Skeletal muscle tissue (tissue), 4 donors: ENCODE measurements around the gene PRPF4. TPM values are rescaled to one million over a fixed set of nuclear protein-coding genes. Genes with fewer than 3 reads are reported as not detected.

Source experiments
- H3K27ac ChIP-seq: one replicate; pipeline ENCODE4 v1.7.0; 2013; ENCODE audit warnings: mild to moderate bottlenecking, low read depth, low read length, inconsistent platforms
- H3K27me3 ChIP-seq, 3 donors: one replicate each; pipeline ENCODE4 v1.7.0; 2013; ENCODE audit warnings: low read length in 3 of 3; ENCODE audit not compliant: control insufficient read depth in 3 of 3, insufficient read depth in 3 of 3
- H3K36me3 ChIP-seq, 3 donors: one replicate each; pipeline ENCODE4 v1.7.0; 2013; ENCODE audit warnings: low read length in 3 of 3; ENCODE audit not compliant: control insufficient read depth in 3 of 3, insufficient read depth in 3 of 3
- H3K4me1 ChIP-seq, 3 donors: one replicate each; pipeline ENCODE4 v1.7.0; 2013; ENCODE audit warnings: low read length in 3 of 3, mild to moderate bottlenecking in 3 of 3; ENCODE audit not compliant: control insufficient read depth in 3 of 3, insufficient read depth in 3 of 3
- H3K4me3 ChIP-seq, 3 donors: one replicate each; pipeline ENCODE4 v1.7.0; 2013; ENCODE audit warnings: low read length in 3 of 3
- H3K9ac ChIP-seq, 3 donors: one replicate each; pipeline ENCODE4 v1.7.0; 2013; ENCODE audit warnings: low read length in 3 of 3, mild to moderate bottlenecking in 3 of 3, moderate library complexity in 2 of 3, low read depth in 1 of 3
- H3K9me3 ChIP-seq, 3 donors: one replicate each; pipeline ENCODE4 v1.7.0; 2013; ENCODE audit warnings: low read length in 3 of 3; ENCODE audit not compliant: control insufficient read depth in 3 of 3
- total RNA-seq: library from RNA; depleted of rRNA; stranded (reverse); fragments of >200 nt; gene quantifications from one replicate; pipeline ENCODE4 v1.2.3, GENCODE V29; 2014
- donor health status: Osteomylitis.

The PRPF4 gene
- total RNA-seq, 1 donor from 2014 or later, result 19.3 TPM

- H3K9me3 ChIP-seq, result no peaks in the 10 kb centered on the region
- no peak overlapping the region for H3K9ac ChIP-seq
- peaks cover 11 to 30% (median 27%) of the 10 kb centered on the region in 3 donors for H3K36me3 ChIP-seq
- H3K27ac ChIP-seq, result no peak overlapping the region
- no peaks in the 10 kb centered on the region for H3K27me3 ChIP-seq
- H3K4me1 ChIP-seq, result no peaks in the 10 kb centered on the region
- H3K4me3 ChIP-seq, result no peak overlapping the region
Measured at GRCh38 chr9:113261917-113262671, 13.4 kb upstream of the PRPF4 start.

GRCh38 chr9:113266174-113266573 is 9.3 kb upstream of the PRPF4 start:
- Histone ChIP-seq H3K9ac (no peak overlapping the region), H3K36me3 (peaks cover 23 to 40% (median 26%) of the 10 kb centered on the region in 3 donors), H3K27ac (no peak overlapping the region), H3K9me3 (no peaks in the 10 kb centered on the region), H3K27me3 (no peaks in the 10 kb centered on the region), H3K4me1 (no peaks in the 10 kb centered on the region), H3K4me3 (no peak overlapping the region)

GRCh38 chr9:113267911-113268566 is 7.4 kb upstream of the PRPF4 start:
- Histone ChIP-seq H3K4me1 (no peaks in the 10 kb centered on the region), H3K27me3 (no peaks in the 10 kb centered on the region), H3K27ac (no peak overlapping the region), H3K4me3 (no peak overlapping the region), H3K36me3 (peaks cover 25 to 48% (median 30%) of the 10 kb centered on the region in 3 donors), H3K9me3 (no peaks in the 10 kb centered on the region), H3K9ac (no peak overlapping the region)

GRCh38 chr9:113269355-113269754 is 6.1 kb upstream of the PRPF4 start:
- Histone ChIP-seq H3K9me3 (no peaks in the 10 kb centered on the region), H3K4me1 (peaks cover 3 to 5% (median 4%) of the 10 kb centered on the region in 3 donors), H3K4me3 (no peak overlapping the region), H3K36me3 (peaks cover 28 to 48% (median 30%) of the 10 kb centered on the region in 3 donors), H3K27ac (no peak overlapping the region), H3K27me3 (no peaks in the 10 kb centered on the region), H3K9ac (no peak overlapping the region)

- Histone ChIP-seq H3K4me3 (no peak overlapping the region), H3K36me3 (peaks cover 28 to 48% (median 30%) of the 10 kb centered on the region in 3 donors), H3K4me1 (peaks cover 3 to 11% (median 9%) of the 10 kb centered on the region in 3 donors)
Measured at GRCh38 chr9:113269871-113270270, 5.6 kb upstream of the PRPF4 start.

GRCh38 chr9:113274474-113275156 is 843 bp upstream of the PRPF4 start:
- Histone ChIP-seq H3K4me1 (peaks cover 8 to 21% (median 21%) of the 10 kb centered on the region in 3 donors), H3K9ac (peak overlapping the region; percentile 88 to 98 (median 98)), H3K27ac (peak overlapping the region; percentile 91), H3K4me3 (peak overlapping the region; percentile 93 to 95 (median 95)), H3K36me3 (peaks cover 26 to 40% (median 40%) of the 10 kb centered on the region in 3 donors), H3K9me3 (no peaks in the 10 kb centered on the region), H3K27me3 (no peaks in the 10 kb centered on the region)

More at GRCh38 chr9:113269871-113270270, 5.6 kb upstream of the PRPF4 start:
- no peak overlapping the region for H3K27ac ChIP-seq
- H3K9me3 ChIP-seq, result no peaks in the 10 kb centered on the region
- no peak overlapping the region for H3K9ac ChIP-seq
- no peaks in the 10 kb centered on the region for H3K27me3 ChIP-seq

- Histone ChIP-seq H3K9me3 (no peaks in the 10 kb centered on the region), H3K27ac (no peak overlapping the region), H3K27me3 (no peaks in the 10 kb centered on the region), H3K36me3 (peaks cover 28 to 57% (median 49%) of the 10 kb centered on the region in 3 donors), H3K4me3 (no peak overlapping the region), H3K9ac (no peak overlapping the region), H3K4me1 (peaks cover 8 to 21% (median 21%) of the 10 kb centered on the region in 3 donors)
Measured at GRCh38 chr9:113278840-113279239, 3.4 kb downstream of the PRPF4 start.

GRCh38 chr9:113281356-113281755 is 5.9 kb downstream of the PRPF4 start:
- Histone ChIP-seq H3K4me1 (peaks cover 2 to 3% (median 2%) of the 10 kb centered on the region in 3 donors), H3K36me3 (peaks cover 41 to 77% (median 65%) of the 10 kb centered on the region in 3 donors), H3K9ac (no peak overlapping the region), H3K27ac (no peak overlapping the region), H3K4me3 (no peak overlapping the region), H3K27me3 (no peaks in the 10 kb centered on the region), H3K9me3 (no peaks in the 10 kb centered on the region)

- Histone ChIP-seq H3K36me3 (peaks cover 54 to 81% (median 74%) of the 10 kb centered on the region in 3 donors), H3K4me3 (no peak overlapping the region), H3K9ac (no peak overlapping the region), H3K9me3 (no peaks in the 10 kb centered on the region), H3K4me1 (peaks cover 0 to 2% (median 0%) of the 10 kb centered on the region in 3 donors), H3K27me3 (no peaks in the 10 kb centered on the region), H3K27ac (no peak overlapping the region)
Measured at GRCh38 chr9:113289091-113289490, 13.6 kb downstream of the PRPF4 start.
